ENCODE data around the gene FGB.

Gene FGB

GRCh38 chr4:154604696-154605200, 41.9 kb downstream of the FGB start:
- no peaks in the 10 kb centered on the region for H3K9me2 ChIP-seq (ENCODE audit: low read depth, low read length)
- H3K27ac ChIP-seq (ENCODE audit: low read depth, low read length, poor library complexity, severe bottlenecking), result no peak overlapping the region
- TF ChIP-seq EZH2 (IDR thresholded peaks at IDR 0.05; ENCODE audit: borderline replicate concordance, low read length), result no peak
- TF ChIP-seq CTCF (IDR thresholded peaks at IDR 0.05; ENCODE audit: low read length), result no peak
- no peaks in the 10 kb centered on the region for H3K27me3 ChIP-seq (ENCODE audit: insufficient read depth, low read length)
- no peak overlapping the region for H3K4me3 ChIP-seq (ENCODE audit: low read depth, low read length, poor library complexity, severe bottlenecking)
- H3K79me2 ChIP-seq (ENCODE audit: insufficient read depth, low read length), result no peaks in the 10 kb centered on the region
- no peak overlapping the region for H2AFZ ChIP-seq (ENCODE audit: low read length)
- H3K9ac ChIP-seq (ENCODE audit: low read length), result no peak overlapping the region
- H4K20me1 ChIP-seq (ENCODE audit: insufficient read depth, low read length), result no peaks in the 10 kb centered on the region
- no peaks in the 10 kb centered on the region for H3K4me1 ChIP-seq (ENCODE audit: insufficient read depth, low read length, severe bottlenecking)
- no peaks in the 10 kb centered on the region for H3F3A ChIP-seq (ENCODE audit: insufficient read depth, low read length)
- no peak overlapping the region for H3K4me2 ChIP-seq (ENCODE audit: low read length)
- no peaks in the 10 kb centered on the region for H3K36me3 ChIP-seq (ENCODE audit: insufficient read depth, low read length)
- H3K9me3 ChIP-seq (ENCODE audit: low read length), result no peaks in the 10 kb centered on the region

DNA sequence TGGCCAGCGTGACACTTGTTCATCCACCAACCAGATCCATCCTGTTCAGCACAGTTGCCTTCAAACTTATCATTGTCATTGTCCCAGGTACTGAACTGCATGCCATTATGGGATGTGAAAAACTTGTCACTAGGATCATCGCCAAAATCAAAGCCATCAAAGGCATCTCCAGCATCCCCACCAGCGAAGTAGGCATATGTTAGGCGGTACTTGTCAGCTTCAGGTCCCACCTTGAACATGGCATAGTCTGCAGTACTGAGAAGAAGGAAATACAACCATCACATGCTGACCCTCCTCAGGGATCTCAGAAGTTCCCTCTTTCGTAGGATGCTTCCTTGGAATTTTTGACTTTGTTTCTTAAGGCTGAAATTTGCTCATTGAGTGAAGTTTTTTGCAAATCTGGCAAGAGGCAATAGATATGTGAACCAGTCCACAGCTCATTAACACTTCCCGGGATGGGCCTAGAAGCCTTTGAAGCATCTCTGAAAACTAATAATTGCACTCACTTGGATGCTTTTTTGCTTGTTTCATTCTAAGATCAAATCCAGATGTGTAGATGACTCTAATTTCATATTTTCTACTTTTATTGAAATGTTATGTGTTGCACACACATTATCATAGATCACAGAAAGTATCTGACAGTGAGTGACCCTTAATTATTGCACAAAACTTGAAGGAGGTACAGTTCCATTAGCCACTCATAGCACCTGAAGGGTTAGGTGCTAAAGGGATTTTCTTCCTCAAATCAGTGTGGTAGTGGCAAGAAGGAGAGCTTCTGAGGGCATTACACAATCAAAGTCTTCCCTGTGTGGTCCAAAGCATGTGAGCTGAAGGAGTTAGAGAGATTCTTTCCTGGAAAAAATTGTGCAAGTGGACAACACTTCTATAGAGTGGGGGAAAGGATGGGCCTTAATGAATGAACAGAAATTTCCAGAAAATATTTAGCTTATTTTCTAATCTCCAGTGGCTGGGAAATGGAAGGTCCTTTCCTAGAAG, 44.2 kb downstream of the FGB start:
- TF ChIP-seq EZH2 (IDR thresholded peaks at IDR 0.05; ENCODE audit: borderline replicate concordance, low read length) (no peak), CTCF (IDR thresholded peaks at IDR 0.05; ENCODE audit: low read length) (no peak)
- no peaks in the 10 kb centered on the region for H3K27me3 ChIP-seq (ENCODE audit: insufficient read depth, low read length)
- H3K9me3 ChIP-seq (ENCODE audit: low read length), result no peaks in the 10 kb centered on the region
- no peak overlapping the region for H3K27ac ChIP-seq (ENCODE audit: low read depth, low read length, poor library complexity, severe bottlenecking)
- H3K79me2 ChIP-seq (ENCODE audit: insufficient read depth, low read length), result no peaks in the 10 kb centered on the region
- H3K9me2 ChIP-seq (ENCODE audit: low read depth, low read length), result no peaks in the 10 kb centered on the region
- no peak overlapping the region for H3K4me2 ChIP-seq (ENCODE audit: low read length)
- no peaks in the 10 kb centered on the region for H3K36me3 ChIP-seq (ENCODE audit: insufficient read depth, low read length)
- no peaks in the 10 kb centered on the region for H3F3A ChIP-seq (ENCODE audit: insufficient read depth, low read length)
- no peak overlapping the region for H2AFZ ChIP-seq (ENCODE audit: low read length)
- no peak overlapping the region for H3K4me3 ChIP-seq (ENCODE audit: low read depth, low read length, poor library complexity, severe bottlenecking)
- no peaks in the 10 kb centered on the region for H4K20me1 ChIP-seq (ENCODE audit: insufficient read depth, low read length)
- H3K4me1 ChIP-seq (ENCODE audit: insufficient read depth, low read length, severe bottlenecking), result no peaks in the 10 kb centered on the region
- H3K9ac ChIP-seq (ENCODE audit: low read length), result no peak overlapping the region

- no peak for TF ChIP-seq CTCF (IDR thresholded peaks at IDR 0.05; ENCODE audit: low read length)
- TF ChIP-seq EZH2 (IDR thresholded peaks at IDR 0.05; ENCODE audit: borderline replicate concordance, low read length), result no peak
- Histone ChIP-seq H3K9me3 (ENCODE audit: low read length) (no peaks in the 10 kb centered on the region), H3K9me2 (ENCODE audit: low read depth, low read length) (no peaks in the 10 kb centered on the region), H4K20me1 (ENCODE audit: insufficient read depth, low read length) (no peaks in the 10 kb centered on the region), H3K4me3 (ENCODE audit: low read depth, low read length, poor library complexity, severe bottlenecking) (no peak overlapping the region), H3K36me3 (ENCODE audit: insufficient read depth, low read length) (no peaks in the 10 kb centered on the region), H3K27ac (ENCODE audit: low read depth, low read length, poor library complexity, severe bottlenecking) (no peak overlapping the region), H3K4me1 (ENCODE audit: insufficient read depth, low read length, severe bottlenecking) (no peaks in the 10 kb centered on the region), H3K4me2 (ENCODE audit: low read length) (no peak overlapping the region), H3F3A (ENCODE audit: insufficient read depth, low read length) (no peaks in the 10 kb centered on the region), H3K27me3 (ENCODE audit: insufficient read depth, low read length) (no peaks in the 10 kb centered on the region), H2AFZ (ENCODE audit: low read length) (no peak overlapping the region), H3K9ac (ENCODE audit: low read length) (no peak overlapping the region), H3K79me2 (ENCODE audit: insufficient read depth, low read length) (no peaks in the 10 kb centered on the region)
Measured at GRCh38 chr4:154608361-154609252, 45.8 kb downstream of the FGB start.

Data from OCI-LY1 (cell line).